ENCODE measurements around the gene PELI1. TPM values are rescaled to one million over a fixed set of nuclear protein-coding genes. Genes with fewer than 3 reads are reported as not detected.
"Not testable (repeated sequence)": the region's sequence is repeated elsewhere in the genome, so short reads cannot be mapped to it uniquely, and the experiment has no call there.

PELI1 gene
- total RNA-seq, 1 donor from 2014 or later: 58.2 TPM

DNA sequence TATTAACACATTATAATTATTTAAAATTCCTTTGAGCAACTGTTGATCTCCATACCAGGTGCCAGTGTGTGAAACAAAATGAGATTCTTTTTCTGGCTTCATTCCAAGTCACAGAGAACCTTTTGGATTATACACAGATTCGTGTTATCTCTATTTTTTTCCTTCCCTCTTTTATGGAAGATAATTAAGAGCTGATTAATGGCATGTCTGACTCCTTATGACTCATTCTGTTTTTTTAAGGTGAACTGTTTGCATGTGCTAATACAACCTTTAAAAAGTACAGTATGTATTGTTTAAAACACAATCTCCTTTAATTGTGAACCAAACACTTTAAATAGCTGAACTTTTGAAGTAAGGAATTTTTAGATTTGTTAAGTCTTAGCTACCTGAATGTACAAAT is 39.3 kb downstream of the PELI1 start:
- H3K9me3 Mint-ChIP-seq: no peaks in the 10 kb centered on the region
- peaks cover 39% of the 10 kb centered on the region for H3K4me1 Mint-ChIP-seq (ENCODE audit: unreplicated experiment)
- H3K27me3 Mint-ChIP-seq: no peaks in the 10 kb centered on the region
- no peak for DNase-seq (ENCODE audit: extremely low spot score, unreplicated experiment)
- H3K36me3 Mint-ChIP-seq: peaks cover 20% of the 10 kb centered on the region
- TF ChIP-seq, protein P1, sequence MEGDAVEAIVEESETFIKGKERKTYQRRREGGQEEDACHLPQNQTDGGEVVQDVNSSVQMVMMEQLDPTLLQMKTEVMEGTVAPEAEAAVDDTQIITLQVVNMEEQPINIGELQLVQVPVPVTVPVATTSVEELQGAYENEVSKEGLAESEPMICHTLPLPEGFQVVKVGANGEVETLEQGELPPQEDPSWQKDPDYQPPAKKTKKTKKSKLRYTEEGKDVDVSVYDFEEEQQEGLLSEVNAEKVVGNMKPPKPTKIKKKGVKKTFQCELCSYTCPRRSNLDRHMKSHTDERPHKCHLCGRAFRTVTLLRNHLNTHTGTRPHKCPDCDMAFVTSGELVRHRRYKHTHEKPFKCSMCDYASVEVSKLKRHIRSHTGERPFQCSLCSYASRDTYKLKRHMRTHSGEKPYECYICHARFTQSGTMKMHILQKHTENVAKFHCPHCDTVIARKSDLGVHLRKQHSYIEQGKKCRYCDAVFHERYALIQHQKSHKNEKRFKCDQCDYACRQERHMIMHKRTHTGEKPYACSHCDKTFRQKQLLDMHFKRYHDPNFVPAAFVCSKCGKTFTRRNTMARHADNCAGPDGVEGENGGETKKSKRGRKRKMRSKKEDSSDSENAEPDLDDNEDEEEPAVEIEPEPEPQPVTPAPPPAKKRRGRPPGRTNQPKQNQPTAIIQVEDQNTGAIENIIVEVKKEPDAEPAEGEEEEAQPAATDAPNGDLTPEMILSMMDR (conservative IDR thresholded peaks at IDR 0.05): no peak
- peak overlapping the region; percentile 50 for H3K27ac Mint-ChIP-seq
- peak overlapping the region; percentile 9 for H3K4me3 Mint-ChIP-seq

DNA sequence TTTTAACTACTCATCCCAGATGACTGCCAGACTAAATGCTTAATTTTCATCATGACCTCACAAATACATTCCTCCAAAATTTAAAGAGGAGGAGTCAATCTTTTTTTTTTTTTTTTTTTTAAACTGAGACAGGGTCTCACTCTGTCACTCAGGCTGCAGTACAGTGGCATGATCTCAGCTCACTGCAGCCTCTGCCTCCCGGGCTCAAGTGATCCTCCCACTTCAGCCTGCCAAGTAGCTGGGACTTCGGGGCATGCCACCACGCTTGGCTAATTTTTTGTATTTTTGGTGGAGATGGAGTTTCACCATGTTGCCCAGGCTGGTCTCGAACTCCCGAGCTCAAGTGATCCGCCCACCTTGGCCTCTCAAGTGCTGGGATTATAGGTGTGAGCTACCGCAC is 41.5 kb downstream of the PELI1 start:
- H3K4me3 Mint-ChIP-seq; H3K9me3 Mint-ChIP-seq; DNase-seq (ENCODE audit: extremely low spot score, unreplicated experiment); H3K27me3 Mint-ChIP-seq; H3K27ac Mint-ChIP-seq: not testable (repeated sequence)
- Mint-ChIP-seq H3K36me3 (peaks cover 23% of the 10 kb centered on the region), H3K4me1 (ENCODE audit: unreplicated experiment) (peaks cover 27% of the 10 kb centered on the region)

DNA sequence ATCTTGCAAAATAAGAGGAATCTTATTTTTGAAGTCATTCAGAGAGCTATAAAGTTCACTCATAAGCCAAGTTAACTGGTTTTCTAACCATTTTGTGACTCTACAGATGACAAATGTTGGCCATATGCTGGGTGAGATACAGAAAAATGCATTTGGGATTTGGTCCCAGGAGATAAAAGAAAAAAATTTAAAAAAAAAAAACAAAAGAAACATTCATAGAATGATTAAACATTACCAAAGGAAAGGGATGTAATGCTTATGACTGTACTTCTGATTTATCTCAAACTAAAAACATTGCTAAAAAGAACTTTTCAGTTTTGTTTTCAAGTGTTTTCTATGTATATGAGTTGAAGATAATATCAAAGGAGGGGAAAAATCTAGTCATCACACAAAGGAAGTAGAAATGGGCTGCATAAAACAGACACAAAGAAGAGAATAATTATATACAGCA is 43.1 kb downstream of the PELI1 start:
- no peaks in the 10 kb centered on the region for H3K27me3 Mint-ChIP-seq
- TF ChIP-seq, protein P1 (conservative IDR thresholded peaks at IDR 0.05): no peak
- peaks cover 28% of the 10 kb centered on the region for H3K36me3 Mint-ChIP-seq
- no peak overlapping the region for H3K4me3 Mint-ChIP-seq
- no peaks in the 10 kb centered on the region for H3K9me3 Mint-ChIP-seq
- H3K27ac Mint-ChIP-seq: no peak overlapping the region
- peaks cover 26% of the 10 kb centered on the region for H3K4me1 Mint-ChIP-seq (ENCODE audit: unreplicated experiment)
- DNase-seq (ENCODE audit: extremely low spot score, unreplicated experiment): no peak

DNA sequence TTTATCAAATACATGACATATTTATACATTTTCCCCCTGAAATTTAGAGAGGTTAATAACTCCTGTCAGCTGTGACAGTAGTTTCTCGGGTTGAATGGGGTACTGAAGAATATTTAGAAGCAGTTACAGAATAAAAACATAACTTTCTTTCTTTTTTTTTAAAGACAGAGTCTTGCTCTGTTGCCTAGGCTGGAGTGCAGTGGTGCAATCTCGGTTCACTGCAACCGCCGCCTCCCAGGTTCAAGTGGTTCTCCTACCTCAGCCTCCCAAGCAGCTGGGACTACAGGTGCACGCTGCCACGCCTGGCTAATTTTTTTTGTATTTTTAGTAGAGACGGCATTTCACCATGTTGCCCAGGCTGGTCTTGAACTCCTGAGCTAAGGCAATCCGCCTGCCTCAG is 43.6 kb downstream of the PELI1 start:
- Mint-ChIP-seq H3K4me1 (ENCODE audit: unreplicated experiment) (peaks cover 21% of the 10 kb centered on the region), H3K36me3 (peaks cover 27% of the 10 kb centered on the region)
- DNase-seq (ENCODE audit: extremely low spot score, unreplicated experiment); H3K27me3 Mint-ChIP-seq; H3K4me3 Mint-ChIP-seq; H3K27ac Mint-ChIP-seq; H3K9me3 Mint-ChIP-seq: not testable (repeated sequence)

DNA sequence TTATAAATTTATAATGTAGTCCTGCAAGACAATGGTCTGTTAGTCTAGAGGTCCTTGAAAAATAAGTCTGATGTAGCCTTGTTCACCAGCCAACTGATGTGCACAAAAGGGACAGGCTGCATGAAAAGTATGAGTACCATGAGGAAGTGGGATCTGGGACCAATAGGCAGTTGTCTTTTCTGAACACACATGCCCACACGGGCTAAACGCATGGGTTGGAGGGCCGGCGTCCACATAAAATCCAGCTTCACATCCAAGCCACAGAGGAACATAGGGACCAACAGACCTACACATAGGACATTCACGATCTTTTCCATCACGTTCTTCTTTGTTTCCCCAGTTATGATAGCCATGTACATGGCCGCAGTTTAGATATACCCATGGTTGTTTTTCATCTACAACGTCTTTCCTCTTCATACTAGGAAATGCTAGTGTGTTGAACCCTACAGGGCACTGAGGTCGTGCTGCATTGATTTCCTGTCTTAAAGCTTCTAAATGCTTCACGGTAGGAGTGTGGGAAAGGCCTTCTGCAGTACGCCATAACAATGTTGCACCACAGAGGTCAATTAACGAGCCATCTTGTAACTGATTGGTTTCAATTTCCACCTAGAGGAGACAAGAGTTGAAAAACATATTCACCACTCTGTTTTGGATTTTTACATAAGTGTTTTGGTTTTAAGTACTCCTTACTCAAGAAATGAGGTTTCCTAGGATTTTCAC is 49.4 kb downstream of the PELI1 start:
- H3K27ac Mint-ChIP-seq: no peak overlapping the region
- no peaks in the 10 kb centered on the region for H3K9me3 Mint-ChIP-seq
- H3K4me3 Mint-ChIP-seq: no peak overlapping the region

DNA sequence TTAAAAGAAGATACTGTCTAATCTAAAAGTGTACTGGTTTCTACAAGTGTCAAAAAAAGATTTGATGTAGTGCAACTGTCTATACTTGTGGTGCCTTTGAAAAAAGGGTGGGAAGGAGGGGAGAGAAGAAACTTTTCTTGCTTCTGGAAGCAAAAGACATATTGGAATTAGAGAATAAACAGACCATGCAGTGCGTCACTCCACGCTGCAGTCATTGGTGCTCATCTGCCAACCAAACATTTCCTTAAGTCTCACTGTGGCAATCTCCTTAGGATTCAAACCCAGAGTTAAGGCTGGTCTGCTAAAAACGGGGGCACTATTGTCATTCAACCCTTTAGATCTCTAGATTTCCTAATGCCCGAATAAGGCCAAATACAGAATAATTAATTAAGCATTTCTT is 50.9 kb downstream of the PELI1 start:
- DNase-seq (ENCODE audit: extremely low spot score, unreplicated experiment): no peak
- peaks cover 43% of the 10 kb centered on the region for H3K36me3 Mint-ChIP-seq
- H3K4me3 Mint-ChIP-seq: no peak overlapping the region
- H3K9me3 Mint-ChIP-seq: no peaks in the 10 kb centered on the region
- H3K27ac Mint-ChIP-seq: no peak overlapping the region
- TF ChIP-seq, protein P1 (conservative IDR thresholded peaks at IDR 0.05): no peak
- no peaks in the 10 kb centered on the region for H3K27me3 Mint-ChIP-seq
- no peaks in the 10 kb centered on the region for H3K4me1 Mint-ChIP-seq (ENCODE audit: unreplicated experiment)

More for the DNA sequence above, 49.4 kb downstream of the PELI1 start:
- no peak for DNase-seq (ENCODE audit: extremely low spot score, unreplicated experiment)
- H3K27me3 Mint-ChIP-seq: no peaks in the 10 kb centered on the region
- H3K4me1 Mint-ChIP-seq (ENCODE audit: unreplicated experiment): no peaks in the 10 kb centered on the region
- H3K36me3 Mint-ChIP-seq: peaks cover 45% of the 10 kb centered on the region
- TF ChIP-seq, protein P1 (conservative IDR thresholded peaks at IDR 0.05): no peak

Data from type B pancreatic cell (in vitro differentiated cells).